SIG-M5 (cell line): ENCODE data around the gene SLC35F6.
"Not testable (repeated sequence)": the region's sequence is repeated elsewhere in the genome, so short reads cannot be mapped to it uniquely, and the experiment has no call there.

Source experiments
- DNase-seq: peaks from one replicate; lab custom pipeline; 2025; lab: John Stamatoyannopoulos, UW

The SLC35F6 gene

DNA sequence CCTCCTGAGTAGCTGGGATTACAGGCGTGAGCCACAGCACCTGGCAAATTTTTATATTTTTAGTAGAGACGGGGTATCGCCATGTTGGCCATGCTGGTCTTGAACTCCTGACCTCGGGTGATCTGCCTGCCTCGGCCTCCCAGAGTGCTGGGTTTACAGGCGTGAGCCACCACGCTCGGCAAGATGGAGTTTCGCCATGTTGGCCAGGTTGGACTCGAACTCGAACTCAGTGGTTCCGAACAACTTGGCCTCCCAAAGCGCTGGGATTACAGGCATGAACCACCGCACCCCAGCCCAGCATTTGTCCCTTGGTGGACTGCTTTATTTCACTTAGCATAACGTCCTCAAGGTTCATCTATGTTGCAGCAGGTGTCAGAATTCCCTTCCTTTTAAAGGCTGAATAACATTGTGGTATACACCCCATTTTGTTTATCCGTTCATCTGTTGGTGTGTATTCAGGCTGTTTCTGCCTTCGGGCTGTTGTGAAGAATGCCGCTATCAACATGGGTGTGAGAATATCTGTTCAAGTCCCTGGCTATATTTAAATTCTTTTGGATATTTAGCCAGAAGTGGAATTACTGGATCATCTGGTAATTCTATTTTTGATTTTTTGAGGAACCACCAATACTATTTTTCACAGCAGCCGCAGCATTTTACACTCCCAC lies 20.6 kb downstream of the SLC35F6 start:
- no peak for DNase-seq

DNA sequence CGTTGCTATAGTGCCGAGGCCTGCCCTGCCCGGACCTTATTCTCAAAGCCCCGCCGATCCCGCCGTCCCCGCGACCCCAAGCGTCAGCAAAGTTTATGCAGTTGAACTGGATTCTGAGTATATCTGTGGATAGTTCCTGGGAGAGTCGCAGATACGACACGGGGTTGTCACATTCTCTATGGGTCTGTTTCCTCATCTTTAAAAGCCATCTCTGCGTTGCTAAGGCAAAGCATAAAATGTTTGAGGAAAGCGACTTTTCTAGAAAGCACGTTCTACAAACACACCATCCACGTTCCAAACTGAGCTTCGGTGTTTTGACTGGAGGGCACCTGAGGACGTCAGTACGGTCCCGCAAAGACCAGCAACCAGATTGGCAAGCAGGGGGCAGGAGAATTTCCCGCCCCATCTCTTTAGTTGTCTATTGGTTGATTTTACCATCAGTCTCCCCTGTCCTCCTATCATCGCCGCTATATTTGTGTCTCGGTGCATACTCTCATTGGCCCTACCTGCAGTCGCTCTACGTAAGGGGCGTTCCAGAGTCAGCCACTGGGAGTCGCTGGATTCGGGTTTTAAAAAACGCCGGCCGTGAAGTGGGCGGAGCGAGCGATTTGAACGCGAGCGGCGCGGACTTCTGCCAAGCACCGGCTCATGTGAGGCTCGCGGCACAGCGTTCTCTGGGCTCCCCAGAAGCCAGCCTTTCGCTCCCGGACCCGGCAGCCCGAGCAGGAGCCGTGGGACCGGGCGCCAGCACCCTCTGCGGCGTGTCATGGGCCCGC lies 21.5 kb downstream of the SLC35F6 start, which contains the start of gene CENPA:
Gene CENPA, plus strand, starts transcription at position 626 of the 776 bp plus-strand sequence. Its CDS starts 141 bp downstream, at position 767.
- DNase-seq, result peak; percentile 99

DNA sequence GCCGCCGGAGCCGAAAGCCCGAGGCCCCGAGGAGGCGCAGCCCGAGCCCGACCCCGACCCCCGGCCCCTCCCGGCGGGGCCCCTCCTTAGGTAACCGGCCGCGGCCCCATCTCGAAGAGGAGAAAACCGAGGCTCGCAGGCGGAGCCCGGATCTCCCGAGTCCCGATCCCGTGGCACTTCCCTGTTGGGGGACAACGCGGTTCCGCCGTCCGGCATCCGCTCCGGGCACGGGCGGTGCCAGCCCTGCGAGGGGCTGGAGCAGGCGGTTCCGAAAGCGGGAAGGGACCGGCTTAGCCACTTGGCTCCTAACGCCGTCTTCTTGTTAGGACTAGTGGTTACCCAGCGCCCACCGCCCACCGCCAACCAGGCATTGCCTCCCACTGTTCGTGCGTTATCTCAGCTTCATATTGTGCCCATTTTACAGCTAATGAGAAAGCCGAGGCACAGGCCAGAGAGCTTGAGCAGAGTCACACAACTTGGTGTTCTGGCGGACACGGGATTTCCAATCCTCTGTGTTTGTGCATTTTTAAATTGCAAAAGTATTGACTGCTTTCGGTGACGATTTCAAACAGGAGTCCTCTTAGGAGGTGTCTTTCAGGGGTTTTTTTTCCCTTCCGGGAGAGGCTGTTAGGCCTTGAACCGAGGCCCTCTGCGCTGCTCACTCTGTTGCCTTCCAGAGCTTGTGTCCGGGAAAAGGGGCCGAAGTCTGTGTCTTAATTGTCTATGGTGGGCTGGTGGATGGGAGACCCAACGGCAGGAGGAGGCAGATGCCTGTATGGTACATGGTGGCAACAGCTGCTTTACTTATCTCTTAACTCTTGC lies 22.3 kb downstream of the SLC35F6 start:
- no peak for DNase-seq

DNA sequence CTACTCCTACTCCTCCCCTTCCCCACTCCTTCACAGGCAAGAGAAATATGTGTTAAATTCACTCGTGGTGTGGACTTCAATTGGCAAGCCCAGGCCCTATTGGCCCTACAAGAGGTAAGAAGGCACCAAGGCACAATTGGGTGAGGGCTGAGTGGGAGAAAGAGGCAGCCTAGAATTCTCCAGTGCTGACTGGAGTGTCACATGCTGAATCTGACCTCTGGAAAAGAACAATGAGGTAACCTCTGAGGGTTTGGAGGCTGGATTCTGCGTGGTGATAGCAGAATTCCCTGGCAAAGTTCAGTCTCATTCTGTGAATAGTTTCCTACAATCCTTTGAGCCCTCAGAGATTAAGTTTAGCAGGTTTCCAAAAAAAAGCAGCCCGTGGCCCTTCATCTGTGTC lies 28.6 kb downstream of the SLC35F6 start:
- DNase-seq, result no peak

DNA sequence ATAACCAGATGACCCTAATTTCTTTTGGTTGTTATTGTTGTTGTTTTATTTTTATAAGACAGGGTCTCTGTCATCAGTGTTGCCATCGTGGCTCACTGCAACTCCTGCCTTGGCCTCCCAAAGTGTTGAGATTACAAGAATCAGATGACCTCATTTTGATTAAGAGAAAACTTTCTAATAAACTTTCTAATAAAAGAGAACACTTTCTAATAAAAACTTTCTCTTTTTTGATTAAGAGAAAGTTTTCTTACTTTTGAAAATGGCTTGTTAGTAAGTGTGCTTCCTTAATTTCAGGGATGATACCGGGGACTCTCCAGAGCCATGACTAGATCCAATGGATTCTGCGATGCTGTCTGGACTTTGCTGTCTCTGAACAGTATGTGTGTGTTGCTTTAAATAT lies 29.4 kb downstream of the SLC35F6 start:
- DNase-seq, result no peak

DNA sequence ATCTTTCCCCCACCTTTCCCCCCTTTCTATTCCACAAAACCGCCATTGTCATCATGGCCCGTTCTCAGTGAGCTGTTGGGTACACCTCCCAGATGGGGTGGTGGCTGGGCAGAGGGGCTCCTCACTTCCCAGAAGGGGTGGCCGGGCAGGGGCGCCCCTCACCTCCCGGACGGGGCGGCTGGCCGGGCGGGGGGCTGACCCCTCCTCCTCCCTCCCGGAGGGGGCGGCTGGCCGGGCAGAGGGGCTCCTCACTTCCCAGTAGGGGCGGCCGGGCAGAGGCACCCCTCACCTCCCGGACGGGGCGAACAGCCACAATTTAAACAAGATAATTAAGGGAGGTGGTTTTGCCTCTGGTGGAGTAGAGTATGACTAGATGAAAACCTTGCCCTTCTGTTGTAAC lies 31.1 kb downstream of the SLC35F6 start:
- DNase-seq, result not testable (repeated sequence)

DNA sequence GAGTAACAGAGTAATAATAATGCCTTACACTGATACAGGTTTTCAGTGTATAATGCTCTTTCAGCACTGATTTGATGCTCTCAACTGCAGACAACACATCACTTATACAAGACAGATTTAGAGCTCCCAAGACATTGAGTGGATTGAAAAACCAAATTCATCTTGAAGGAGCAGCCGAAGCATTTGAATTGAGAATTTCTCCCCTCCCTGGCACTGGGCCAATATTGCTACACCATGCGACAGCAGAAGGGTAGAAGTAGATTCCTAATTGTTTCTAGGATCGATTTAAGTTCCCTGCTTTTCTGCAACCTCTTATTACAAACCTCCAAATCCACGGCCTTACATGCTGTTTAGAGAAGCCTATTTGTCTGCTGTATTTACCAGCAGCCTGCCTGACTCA lies 37.2 kb downstream of the SLC35F6 start:
- DNase-seq, result no peak

DNA sequence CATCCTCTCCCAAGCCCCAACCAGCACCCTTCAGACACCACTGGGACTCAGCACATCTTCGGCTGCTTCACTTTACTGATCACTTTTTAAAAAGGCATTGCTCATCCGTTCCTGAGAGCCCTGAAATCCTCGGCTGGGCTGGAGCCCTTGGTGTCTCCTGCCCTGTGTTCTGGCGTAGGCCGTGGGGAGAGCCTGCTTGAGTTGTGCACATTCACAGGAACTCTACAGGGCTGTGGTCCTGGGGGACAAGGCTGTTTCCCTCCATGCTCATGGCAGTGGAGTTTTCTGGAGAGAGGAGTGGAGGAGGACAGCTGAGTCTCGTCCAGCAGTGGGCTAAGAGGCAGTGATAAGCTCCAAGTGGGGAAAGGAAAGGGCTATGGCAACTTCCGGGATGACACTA lies 37.7 kb downstream of the SLC35F6 start:
- no peak for DNase-seq

DNA sequence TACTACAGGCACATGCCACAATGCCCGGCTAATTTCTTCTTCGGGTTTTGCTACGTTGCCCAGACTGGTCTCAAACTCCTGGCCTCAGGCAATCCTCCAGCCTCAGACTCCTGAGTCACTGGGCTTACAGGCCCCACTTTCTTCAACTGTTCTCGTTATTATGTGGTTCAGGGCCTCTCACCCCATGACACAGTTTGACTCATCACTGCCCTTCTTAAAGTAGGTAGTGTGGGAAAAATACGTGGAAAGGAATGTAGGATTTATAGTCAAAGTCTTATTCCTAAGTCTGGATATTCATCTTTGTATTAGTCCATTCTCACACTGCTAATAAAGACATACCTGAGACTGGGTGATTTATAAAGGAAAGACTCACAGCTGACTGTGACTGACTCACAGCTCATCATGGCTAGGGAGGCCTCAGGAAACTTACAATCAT lies 41.2 kb downstream of the SLC35F6 start:
- no peak for DNase-seq

DNA sequence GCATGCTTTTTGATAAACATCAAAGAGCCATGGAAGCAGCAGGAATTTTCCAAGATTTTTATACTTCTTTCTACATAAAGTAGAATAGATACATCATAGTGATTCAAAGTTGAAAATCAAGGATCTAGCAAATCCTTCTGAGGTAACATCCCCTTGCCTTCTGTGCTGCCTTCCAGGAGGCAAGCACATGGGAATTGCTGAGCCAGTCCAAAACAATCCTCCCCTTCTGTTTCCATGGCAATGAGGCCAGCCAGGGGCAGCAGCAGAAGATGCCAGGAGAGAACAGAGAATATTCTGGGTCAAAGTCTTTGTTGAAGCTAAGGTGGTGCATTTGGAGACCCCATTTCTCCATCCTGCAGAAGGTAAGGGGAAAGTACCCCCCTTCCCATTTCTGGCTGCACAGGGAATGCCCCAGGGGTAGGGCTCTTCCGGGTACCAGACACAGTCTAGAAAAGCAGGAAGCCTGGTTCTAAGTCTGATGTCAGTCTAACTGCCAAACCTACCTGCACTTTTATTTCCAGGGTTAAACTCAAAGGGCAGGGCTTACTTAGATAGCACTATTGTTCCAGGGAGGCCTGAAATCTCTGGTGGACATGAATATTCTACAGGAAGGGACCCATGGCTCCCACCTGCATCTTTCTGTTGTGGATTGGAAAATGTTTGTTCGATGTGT lies 43.8 kb downstream of the SLC35F6 start:
- DNase-seq, result no peak

DNA sequence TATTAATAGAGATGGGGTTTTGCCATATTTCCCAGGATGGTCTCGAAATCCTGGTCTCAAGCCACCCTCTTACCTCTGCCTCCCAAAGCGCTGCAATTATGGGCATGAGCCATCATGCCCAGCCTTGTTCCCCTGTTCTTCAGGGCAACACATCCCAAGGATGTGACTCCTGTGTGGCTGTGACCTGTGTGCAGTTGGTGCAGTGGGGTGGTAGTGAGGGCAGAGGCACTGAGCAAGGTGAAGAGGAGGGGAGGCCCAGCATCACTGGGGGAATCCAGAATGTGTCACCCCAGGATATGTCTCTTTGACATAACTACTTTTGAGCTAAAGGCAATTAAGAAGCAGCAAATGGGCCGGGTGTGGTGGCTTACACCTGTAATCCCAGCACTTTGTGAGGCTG lies 45.1 kb downstream of the SLC35F6 start:
- no peak for DNase-seq

DNA sequence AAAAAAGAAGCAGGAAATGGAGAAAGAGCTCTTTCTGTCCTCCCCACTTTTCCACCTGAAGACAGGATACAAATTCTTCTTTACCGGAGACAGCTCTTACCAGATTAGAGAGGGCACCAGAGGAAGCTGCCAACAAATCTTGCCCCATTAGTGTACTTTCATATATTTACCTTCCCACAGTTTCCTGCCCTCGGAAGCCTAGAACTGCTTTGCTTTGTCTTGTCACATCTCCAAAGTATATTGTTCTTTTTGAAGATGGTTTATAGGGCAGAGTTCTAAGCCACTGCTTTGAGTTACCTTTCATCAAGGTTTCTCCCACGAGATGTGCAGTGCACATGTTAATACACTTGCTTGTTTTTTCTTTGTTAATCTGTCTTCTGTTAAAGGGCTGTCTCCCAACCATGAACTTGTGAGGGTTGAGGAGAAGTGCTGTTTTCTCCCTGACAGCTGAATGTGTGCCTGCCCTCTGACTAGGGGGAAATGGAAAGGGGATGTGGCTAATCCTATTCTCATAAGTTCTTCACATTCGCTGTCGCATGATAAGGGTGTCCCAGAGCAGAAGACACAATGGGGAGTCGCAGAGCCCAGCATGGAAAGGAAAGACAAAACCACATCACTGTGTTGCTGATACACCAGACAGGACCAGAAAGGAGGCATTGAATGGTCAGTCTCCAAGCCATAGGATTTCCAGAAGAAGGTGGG lies 45.9 kb downstream of the SLC35F6 start:
- no peak for DNase-seq

DNA sequence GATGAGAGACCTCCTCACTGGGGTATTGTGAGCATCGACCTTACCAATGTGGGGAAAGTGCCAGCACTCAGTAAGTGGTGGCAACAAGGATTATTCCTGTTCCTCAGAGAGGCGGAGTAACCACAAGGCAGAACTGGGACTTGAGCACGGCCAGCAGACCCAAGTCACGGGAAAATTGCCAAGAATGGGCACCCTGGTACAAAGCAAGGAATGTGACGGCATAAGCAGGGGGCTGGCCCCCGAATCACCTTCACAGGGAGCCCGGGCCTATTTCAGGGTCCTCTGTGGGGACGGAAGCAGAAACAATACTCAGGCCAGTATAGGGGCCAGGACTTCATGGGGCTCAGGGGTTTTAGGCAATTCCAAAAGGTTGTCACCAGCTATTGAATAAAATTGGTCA lies 47.2 kb downstream of the SLC35F6 start:
- DNase-seq, result no peak

DNA sequence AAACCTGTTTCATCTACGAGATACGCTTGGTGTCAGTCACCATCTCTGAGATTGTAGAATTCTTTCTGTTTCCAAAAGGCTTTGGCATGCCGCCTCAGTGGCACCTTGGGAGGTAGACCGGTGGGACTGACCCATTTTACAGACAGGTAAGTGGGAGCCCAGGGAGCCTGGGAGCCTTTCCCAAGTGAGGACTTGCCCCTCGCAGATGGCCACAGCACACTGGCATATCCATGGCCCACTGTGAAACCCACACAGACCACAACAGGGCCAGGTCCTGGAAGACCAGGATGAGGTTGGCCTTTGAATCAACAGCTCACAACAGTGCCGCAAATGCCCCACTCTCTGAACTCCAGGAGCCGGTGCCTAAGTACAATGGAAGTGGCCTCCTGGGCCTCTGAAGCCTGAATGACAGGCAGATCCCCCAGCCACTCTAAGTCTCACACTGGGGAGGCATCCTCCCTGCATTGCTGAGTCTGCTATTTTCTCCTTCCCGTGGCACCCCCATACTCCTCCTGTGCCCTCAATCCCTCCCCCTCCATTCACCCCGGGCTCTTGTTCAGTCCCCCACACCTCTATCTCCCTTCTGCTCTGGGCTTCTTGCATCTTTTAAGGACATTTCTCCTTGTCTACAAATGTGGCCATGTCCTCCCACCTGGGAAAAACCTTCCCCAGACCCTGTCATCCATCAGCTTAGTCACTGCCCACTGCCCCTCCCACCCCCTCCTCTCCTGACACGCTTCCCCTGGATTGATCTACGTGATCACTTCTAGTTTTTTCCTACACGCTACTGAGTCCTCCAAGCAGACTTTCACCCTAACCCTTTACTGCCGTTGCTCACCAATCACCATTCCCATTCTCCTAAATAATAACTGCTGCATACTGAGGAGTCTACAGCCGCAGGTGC lies 48.0 kb downstream of the SLC35F6 start:
- DNase-seq, result no peak

DNA sequence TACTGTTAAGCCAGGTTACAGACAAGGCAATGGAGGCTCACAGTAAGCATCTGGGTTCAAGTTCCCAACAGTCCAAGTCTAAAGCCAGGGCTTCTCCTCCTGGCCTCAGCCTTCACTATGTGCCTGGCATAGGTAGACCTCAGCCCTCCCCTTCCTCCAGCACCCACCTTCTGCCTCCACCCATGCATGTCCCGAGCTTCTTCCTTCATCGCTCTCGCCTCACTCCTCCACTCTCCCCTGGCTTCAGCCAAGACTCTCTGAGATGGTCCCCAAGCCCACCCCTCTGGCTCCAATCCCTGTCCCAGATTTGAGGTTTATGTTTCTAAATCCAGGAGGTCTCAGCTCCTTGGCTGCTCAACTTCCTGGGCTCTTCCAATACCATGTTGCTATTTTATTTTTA lies 48.6 kb downstream of the SLC35F6 start:
- no peak for DNase-seq

DNA sequence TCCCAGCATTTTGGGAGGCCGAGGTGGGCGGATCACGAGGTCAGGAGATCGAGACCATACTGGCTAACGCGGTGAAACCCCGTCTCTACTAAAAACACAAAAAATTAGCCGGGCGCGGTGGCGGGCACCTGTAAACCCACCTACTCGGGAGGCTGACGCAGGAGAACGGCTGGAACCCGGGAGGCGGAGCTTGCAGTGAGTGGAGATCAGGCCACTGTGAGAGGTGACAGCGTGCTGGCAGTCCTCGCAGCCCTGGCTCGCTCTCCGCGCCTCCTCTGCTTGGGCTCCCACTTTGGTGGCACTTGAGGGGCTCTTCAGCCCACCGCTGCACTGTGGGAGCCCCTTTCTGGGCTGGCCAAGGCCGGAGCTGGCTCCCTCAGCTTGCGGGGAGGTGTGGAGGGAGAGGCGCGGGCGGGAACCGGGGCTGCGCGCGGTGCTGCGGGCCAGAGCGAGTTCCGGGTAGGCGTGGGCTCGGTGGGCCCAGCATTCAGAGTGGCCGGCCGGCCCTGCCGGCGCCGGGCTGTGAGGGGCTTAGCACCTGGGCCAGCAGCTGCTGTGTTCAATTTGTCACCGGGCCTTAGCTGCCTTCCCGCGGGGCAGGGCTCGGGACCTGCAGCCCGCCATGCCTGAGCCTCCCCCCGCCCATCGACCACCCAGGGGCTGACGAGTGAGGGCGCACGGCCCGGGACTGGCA lies 50.1 kb downstream of the SLC35F6 start:
- DNase-seq, result not testable (repeated sequence)

DNA sequence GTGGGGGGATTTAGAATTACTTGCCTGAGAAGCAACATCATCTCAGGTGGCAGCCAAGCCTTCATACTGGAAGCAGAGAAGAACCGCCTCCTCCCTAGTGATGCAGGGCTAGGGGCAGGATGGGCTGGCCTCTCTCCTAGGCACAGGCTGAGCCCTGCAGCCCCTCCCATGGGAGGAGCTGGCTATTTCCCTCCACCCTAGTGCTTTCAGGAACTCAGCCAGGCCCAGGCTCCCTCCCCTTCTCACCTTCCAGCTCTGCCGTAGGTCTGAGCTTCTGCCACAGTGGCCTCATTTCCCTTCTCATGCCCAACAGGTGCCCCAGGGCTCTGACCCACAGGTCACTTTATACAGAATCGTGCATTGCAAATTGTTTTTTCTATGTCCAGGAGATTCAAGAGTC lies 52.8 kb downstream of the SLC35F6 start:
- DNase-seq, result no peak

DNA sequence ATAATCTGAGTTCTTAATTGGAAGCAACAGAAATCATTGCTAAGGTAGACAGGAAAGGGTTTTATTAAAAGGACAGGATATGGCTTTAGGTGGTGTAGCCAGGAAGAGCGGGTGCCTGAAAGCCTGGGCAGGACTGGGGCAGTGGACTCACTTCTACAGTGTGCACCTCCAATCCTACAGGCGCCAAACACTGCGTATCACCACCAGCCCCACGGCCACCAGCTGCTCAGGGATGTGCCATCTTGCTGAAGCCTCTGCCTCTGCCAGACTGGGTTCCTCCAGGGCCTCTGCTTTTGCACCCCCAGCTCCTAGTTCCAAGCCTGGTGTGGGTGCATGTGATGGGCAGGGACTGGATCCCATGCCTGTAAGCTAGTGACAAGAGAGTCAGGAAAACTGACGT lies 54.2 kb downstream of the SLC35F6 start:
- DNase-seq, result no peak

DNA sequence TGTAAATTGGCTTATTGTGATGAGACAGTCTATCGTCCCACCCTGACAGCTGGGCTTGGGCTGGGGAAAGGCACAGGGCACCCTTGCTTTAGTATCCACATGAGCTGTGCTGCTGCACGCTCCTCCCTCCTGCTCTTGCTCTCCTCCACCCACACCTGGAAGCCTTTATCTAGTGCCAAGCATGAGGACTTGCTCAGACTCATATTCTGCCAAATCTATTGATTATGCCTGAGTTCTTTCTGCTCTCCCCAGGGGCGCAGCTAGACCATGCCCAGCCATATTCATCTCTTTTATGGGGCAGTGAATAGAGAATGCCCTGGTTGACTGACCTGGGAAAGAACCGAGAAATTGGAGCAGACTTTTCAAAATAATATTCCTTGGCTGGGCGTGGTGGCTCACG lies 54.9 kb downstream of the SLC35F6 start:
- DNase-seq, result no peak

DNA sequence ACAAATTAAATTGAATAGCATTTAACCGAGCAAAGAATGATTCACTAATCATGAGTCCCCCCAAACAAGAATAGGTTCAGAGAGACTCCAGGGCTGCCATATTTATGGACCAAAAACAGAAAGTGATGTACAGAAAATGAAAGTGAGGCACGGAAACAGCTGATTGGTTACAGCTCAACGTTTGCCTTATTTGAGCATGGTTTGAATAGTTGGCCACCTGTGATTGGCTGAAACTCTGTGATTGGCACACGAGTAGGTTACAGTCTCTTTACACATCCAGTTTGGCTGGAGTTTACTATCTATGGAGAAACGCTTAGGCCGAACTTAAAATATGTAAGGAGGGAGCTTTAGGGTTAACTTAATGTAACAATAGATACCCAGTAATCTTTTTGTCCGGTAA lies 56.8 kb downstream of the SLC35F6 start:
- no peak for DNase-seq
